Activated naive CD4-positive, alpha-beta T cell (primary cell): ENCODE data around the gene ATF3.

ENCODE experiments used
- DNase-seq, 4 experiments: peaks; one replicate each; lab custom pipeline; 2025; lab: John Stamatoyannopoulos, UW

The ATF3 gene

GRCh38 chr1:212609701-212610574 lies 1.4 kb downstream of the ATF3 start:
- DNase-seq: no peak

DNA sequence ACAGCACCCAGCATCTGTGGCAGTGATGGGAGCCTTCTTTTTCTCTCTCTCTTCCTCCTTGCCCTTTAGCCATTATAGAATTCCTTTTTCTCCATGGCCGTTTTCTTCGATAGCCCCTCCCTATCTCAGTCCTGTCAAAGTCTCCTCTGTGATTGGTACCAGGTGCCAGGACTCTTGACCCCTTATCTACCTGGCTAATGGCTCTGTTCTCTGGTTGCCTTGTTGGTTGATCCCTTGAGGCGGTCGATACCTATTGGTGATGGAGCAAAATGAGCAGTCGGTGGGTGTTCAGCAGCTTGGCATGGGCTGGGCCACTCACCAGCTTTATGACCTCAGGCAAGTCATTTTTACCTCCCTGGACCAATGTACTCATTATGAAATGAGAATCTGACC lies 2.0 kb downstream of the ATF3 start:
- DNase-seq: no peak

DNA sequence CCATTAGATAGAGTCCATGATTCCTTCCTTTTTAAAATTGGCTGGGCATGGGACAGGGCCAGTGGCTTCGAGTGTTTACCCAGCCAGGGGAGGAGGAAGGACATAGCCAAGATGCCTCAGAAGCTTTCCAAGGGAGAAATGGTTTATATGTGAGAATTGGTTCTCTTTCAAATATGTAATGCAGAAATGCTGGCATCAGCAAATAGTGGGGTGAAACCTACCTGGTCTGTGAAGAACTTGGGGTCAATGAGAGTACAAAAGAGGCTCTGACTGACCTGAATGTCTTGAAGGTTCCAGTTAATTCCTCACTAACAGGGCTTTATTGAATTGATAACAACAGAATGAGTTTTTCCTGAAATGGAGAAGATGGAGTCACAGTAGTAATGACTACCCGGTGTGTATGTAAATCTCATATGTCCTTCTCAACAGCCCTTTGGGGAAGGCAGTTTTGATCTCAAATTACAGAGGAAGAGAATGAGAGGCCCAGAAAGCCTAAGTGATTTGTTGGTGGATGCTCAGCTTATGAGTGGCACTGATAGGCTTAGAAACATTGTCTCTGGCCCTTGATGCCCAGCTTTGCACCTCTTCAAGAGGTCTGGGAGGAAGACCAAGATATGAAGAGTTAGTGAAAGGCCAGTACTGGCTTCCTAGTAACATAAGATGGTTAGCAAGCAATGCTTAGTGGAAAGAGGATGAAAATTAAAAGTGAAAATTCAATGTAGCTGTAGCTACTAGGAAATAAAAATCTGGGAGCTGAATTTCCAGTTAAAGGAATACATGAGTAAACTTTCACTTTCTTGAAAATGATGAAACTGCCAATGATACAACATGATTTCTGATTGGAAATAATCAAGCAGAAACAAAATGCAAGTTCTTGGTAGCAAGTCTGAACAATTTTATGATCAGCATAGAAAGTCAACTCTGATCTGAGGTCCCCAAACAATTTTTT lies 2.7 kb downstream of the ATF3 start:
- DNase-seq: no peak

- no peak for DNase-seq
Observed at GRCh38 chr1:212612041-212612961, 3.7 kb downstream of the ATF3 start.

- no peak for DNase-seq
Observed at GRCh38 chr1:212613440-212614335, 5.1 kb downstream of the ATF3 start.

GRCh38 chr1:212614453-212615200 lies 6.1 kb downstream of the ATF3 start:
- no peak for DNase-seq

DNA sequence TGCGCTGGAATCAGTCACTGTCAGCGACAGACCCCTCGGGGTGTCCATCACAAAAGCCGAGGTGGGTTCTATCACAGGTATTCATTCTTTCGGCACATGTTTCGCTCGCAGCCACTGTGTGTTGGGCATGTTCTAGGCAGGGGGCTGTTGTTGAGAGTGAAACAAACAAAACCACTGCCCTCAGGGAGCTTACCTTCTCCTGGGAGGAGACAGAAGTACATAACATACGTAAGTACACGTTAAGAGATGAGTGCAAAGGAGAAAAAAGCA lies 6.6 kb downstream of the ATF3 start:
- DNase-seq: no peak

- DNase-seq: no peak
Observed at GRCh38 chr1:212618466-212619210, 10.1 kb downstream of the ATF3 start.

GRCh38 chr1:212620293-212620692 lies 11.7 kb downstream of the ATF3 start:
- no peak for DNase-seq

GRCh38 chr1:212621043-212621948 lies 12.7 kb downstream of the ATF3 start:
- no peak for DNase-seq

- no peak for DNase-seq
Observed at GRCh38 chr1:212621949-212622305, 13.4 kb downstream of the ATF3 start.

DNA sequence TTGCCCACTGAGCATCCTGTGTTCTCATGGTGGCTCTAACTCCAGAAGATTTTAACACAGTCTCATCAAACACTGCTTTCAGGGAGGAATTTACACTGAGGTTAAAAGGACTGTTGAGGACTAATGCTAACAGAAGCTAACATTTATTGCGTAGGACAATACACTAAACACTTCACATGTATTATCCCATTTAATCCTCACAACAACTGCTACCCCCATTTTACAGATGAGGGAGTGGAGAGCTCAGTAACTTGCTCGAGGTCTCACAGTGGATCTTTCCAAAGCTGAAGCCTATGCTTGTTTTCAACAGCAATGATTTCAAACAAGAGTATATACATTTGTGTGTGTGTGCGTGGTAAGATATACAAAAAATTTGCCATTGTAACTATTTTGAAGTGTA lies 13.9 kb downstream of the ATF3 start:
- no peak for DNase-seq

DNA sequence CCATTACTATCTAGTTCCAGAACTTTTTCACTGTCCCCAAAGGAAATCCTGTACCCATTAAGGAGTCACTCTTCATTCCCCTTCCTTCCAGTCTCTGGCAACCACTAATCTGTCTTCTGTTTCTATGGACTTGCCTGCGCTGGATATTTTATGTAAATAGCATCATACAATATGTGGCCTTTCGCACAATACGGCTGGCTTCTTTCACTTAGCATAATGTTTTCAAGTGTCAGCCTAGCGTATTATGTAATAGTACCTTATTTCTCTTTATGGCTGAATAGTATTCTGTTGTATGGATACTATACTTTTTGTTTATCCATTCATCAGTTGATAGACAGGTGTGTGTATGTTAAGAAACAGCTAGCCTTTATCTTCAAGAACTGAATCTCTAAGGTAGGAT lies 14.3 kb downstream of the ATF3 start:
- no peak for DNase-seq

- no peak for DNase-seq
Observed at GRCh38 chr1:212623603-212624002, 15.0 kb downstream of the ATF3 start.

GRCh38 chr1:212624976-212625501 lies 16.5 kb downstream of the ATF3 start:
- DNase-seq: no peak

DNA sequence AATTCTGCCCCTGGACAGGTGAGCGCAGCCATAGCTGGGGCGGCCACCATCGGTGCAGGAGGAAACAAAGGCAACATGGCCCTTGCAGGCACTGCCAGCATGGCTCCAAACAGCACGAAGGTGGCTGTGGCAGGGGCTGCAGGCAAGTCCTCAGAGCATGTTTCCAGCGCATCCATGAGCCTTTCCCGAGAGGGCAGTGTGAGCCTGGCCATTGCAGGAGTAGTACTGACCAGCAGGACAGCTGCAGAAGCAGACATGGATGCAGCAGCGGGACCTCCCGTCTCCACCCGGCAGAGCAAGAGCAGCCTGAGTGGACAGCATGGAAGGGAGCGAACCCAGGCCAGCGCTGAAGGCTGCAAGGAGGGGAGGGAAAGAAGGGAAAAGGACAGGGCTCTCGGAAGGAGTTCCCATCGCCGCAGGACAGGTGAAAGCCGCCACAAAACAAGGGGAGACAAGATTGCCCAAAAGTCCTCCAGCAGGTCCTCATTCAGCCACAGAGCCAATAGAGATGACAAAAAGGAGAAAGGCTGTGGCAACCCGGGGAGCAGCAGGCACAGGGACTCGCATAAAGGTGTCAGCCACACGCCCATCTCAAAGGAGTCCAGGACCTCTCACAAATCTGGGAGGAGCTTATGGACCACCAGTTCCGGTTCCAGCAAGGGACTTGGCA lies 17.4 kb downstream of the ATF3 start:
- DNase-seq: no peak

DNA sequence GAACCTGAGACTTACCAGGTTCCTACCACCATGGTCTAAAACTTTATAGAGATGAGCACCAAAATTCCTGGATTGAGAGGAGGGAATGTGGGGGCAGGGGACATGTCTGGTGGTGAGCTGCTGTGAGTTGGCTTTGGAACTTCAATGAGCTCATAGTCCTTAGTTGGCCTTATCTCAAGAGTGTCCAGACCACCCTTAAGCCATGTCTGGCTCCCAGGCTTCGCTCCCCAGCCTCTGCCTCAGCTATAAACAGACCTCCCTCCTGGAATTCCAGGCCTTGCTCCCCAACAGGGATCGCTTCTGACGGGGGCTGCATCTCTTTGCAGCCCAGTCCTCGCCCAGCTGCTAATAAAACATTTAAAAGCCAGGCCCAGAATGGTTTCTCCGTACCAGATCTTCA lies 19.5 kb downstream of the ATF3 start:
- DNase-seq: no peak
